Skin epidermis (tissue), 12 donors: ENCODE measurements around the gene PAX9.

Experiments
- H3K27ac ChIP-seq, 21 experiments: fragments of 200-600 bp; sonication (generic) in 11 of 21; one replicate each; pipeline ENCODE4 v1.5.0; 2020; ENCODE audit warnings: mild to moderate bottlenecking in 3 of 21, inconsistent platforms in 2 of 21, moderate library complexity in 2 of 21
- H3K4me3 ChIP-seq, 7 experiments: fragments of 200-600 bp; sonication (generic) in 2 of 7; one replicate each; pipeline ENCODE4 v1.5.0; 2020; ENCODE audit warnings: inconsistent platforms in 2 of 7, mild to moderate bottlenecking in 2 of 7, moderate library complexity in 1 of 7

The PAX9 gene

GRCh38 chr14:36655571-36655962 is 6.1 kb upstream of the PAX9 start:
- H3K4me3 ChIP-seq, result no peak overlapping the region
- no peak overlapping the region for H3K27ac ChIP-seq

GRCh38 chr14:36655963-36656686 is 5.5 kb upstream of the PAX9 start:
- H3K4me3 ChIP-seq, result no peak overlapping the region
- H3K27ac ChIP-seq, result no peak overlapping the region

- peak overlapping the region in 2 of 7 experiments; percentile 4 to 5 for H3K4me3 ChIP-seq
- no peak overlapping the region for H3K27ac ChIP-seq
Observed at GRCh38 chr14:36656687-36657398, 4.8 kb upstream of the PAX9 start.

GRCh38 chr14:36657399-36658122 is 4.1 kb upstream of the PAX9 start:
- H3K27ac ChIP-seq, result no peak overlapping the region
- H3K4me3 ChIP-seq, result peak overlapping the region in 3 of 7 experiments; percentile 4 to 5 (median 4)

GRCh38 chr14:36658123-36659009 is 3.3 kb upstream of the PAX9 start:
- Histone ChIP-seq H3K27ac (no peak overlapping the region), H3K4me3 (no peak overlapping the region)

GRCh38 chr14:36659010-36659821 is 2.4 kb upstream of the PAX9 start:
- no peak overlapping the region for H3K27ac ChIP-seq

GRCh38 chr14:36659822-36660735 is 1.6 kb upstream of the PAX9 start:
- H3K27ac ChIP-seq, result no peak overlapping the region
- H3K4me3 ChIP-seq, result no peak overlapping the region

More at GRCh38 chr14:36659010-36659821, 2.4 kb upstream of the PAX9 start:
- no peak overlapping the region for H3K4me3 ChIP-seq

- H3K27ac ChIP-seq, result no peak overlapping the region
- H3K4me3 ChIP-seq, result peak overlapping the region in 6 of 7 experiments; percentile 33 to 50 (median 38)
Observed at GRCh38 chr14:36660736-36661505, 739 bp upstream of the PAX9 start.

- Histone ChIP-seq H3K27ac (peak overlapping the region in 3 of 21 experiments; percentile 15 to 55 (median 44)), H3K4me3 (peak overlapping the region; percentile 33 to 50 (median 40))
Observed at GRCh38 chr14:36662258-36662542, 540 bp downstream of the PAX9 start.

GRCh38 chr14:36662543-36663403 is 1.1 kb downstream of the PAX9 start:
- Histone ChIP-seq H3K4me3 (peak overlapping the region; percentile 33 to 50 (median 40)), H3K27ac (peak overlapping the region in 3 of 21 experiments; percentile 15 to 71 (median 55))

GRCh38 chr14:36663404-36664321 is 2.0 kb downstream of the PAX9 start:
- peak overlapping the region; percentile 33 to 50 (median 40) for H3K4me3 ChIP-seq
- H3K27ac ChIP-seq, result peak overlapping the region in 2 of 21 experiments; percentile 48 to 71

GRCh38 chr14:36664322-36665193 is 2.9 kb downstream of the PAX9 start:
- no peak overlapping the region for H3K27ac ChIP-seq
- no peak overlapping the region for H3K4me3 ChIP-seq

- Histone ChIP-seq H3K27ac (no peak overlapping the region), H3K4me3 (no peak overlapping the region)
Observed at GRCh38 chr14:36665887-36666415, 4.3 kb downstream of the PAX9 start.
